Rectal smooth muscle tissue (tissue), 1 donor: ENCODE results near the gene RBBP8.

ENCODE experiments used
- H3K27ac ChIP-seq: one replicate; pipeline ENCODE4 v1.7.0; 2013; ENCODE audit warnings: low read depth, low read length, inconsistent platforms
- H3K27me3 ChIP-seq: one replicate; pipeline ENCODE4 v1.7.0; 2013; ENCODE audit warnings: low read length; ENCODE audit not compliant: control insufficient read depth, insufficient read depth
- H3K36me3 ChIP-seq: one replicate; pipeline ENCODE4 v1.7.0; 2013; ENCODE audit warnings: low read length; ENCODE audit not compliant: control insufficient read depth, insufficient read depth
- H3K4me1 ChIP-seq: one replicate; pipeline ENCODE4 v1.7.0; 2013; ENCODE audit warnings: low read length; ENCODE audit not compliant: control insufficient read depth, insufficient read depth
- H3K4me3 ChIP-seq: one replicate; pipeline ENCODE4 v1.7.0; 2013; ENCODE audit warnings: low read length
- H3K9ac ChIP-seq: one replicate; pipeline ENCODE4 v1.7.0; 2013; ENCODE audit warnings: low read length

Gene RBBP8

DNA sequence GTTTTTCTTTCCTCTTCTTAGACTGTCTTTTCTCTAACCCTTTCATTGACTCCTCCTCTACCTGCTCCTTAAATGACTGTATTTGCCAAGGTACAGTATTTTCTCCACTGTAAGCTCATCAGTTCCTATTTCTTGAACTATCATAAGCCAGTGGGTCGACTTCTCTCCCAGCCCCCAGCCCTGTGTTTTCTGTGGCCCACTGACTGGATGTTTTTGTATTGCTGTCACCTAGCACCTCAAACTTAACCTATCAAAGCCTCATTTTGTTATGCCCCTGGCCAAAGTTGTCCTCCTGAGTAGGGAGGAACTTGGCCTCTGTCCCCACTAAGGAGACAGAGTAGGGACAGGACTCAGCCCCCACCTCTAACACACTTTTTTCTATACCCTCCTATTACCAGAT, 136.8 kb downstream of the RBBP8 start:
- Histone ChIP-seq H3K9ac (no peak overlapping the region), H3K4me1 (no peaks in the 10 kb centered on the region), H3K27me3 (no peaks in the 10 kb centered on the region), H3K4me3 (no peak overlapping the region), H3K36me3 (no peaks in the 10 kb centered on the region), H3K27ac (no peak overlapping the region)

DNA sequence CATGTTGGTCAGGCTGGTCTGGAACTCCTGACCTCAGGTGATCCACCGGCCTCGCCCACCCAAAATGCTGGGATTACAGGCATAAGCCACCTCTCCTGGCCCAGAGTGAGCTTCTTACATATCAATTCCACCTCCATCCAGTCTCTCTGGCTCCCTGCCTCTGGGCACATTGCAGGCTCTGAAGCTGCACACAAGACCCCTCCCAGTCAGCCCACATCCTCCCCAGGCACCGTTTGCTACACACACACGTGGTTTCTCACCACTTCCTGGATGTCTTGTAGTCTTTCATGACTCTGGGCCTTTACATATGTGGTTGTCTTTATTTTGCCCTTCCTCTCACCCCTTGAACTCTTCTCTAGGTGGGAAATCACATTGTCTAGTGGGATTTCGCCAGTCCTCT, 138.2 kb downstream of the RBBP8 start:
- no peaks in the 10 kb centered on the region for H3K4me1 ChIP-seq
- no peaks in the 10 kb centered on the region for H3K27me3 ChIP-seq
- no peak overlapping the region for H3K9ac ChIP-seq
- no peak overlapping the region for H3K4me3 ChIP-seq
- no peak overlapping the region for H3K27ac ChIP-seq
- H3K36me3 ChIP-seq: no peaks in the 10 kb centered on the region

DNA sequence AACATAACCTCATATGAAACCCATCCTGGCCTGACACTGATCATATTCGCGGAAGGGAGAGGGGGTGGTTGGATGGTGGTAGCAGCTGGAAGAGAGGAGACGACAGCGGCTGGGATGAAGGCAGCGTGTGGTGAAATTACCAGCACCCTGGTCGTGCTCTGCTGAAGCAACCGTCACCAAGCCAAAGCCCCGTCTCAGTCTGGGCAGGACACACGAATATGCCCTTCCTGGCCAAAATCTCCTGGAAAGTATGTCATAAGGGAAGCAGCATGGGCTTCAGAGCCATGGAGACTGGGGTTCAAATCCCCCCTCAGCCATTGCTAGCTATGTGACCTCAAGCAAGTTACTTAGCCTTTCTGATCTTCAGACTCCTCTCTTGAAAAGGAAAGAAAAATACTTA, 139.0 kb downstream of the RBBP8 start:
- no peak overlapping the region for H3K4me3 ChIP-seq
- no peak overlapping the region for H3K27ac ChIP-seq
- H3K36me3 ChIP-seq: no peaks in the 10 kb centered on the region
- H3K27me3 ChIP-seq: no peaks in the 10 kb centered on the region
- H3K4me1 ChIP-seq: no peaks in the 10 kb centered on the region
- no peak overlapping the region for H3K9ac ChIP-seq

DNA sequence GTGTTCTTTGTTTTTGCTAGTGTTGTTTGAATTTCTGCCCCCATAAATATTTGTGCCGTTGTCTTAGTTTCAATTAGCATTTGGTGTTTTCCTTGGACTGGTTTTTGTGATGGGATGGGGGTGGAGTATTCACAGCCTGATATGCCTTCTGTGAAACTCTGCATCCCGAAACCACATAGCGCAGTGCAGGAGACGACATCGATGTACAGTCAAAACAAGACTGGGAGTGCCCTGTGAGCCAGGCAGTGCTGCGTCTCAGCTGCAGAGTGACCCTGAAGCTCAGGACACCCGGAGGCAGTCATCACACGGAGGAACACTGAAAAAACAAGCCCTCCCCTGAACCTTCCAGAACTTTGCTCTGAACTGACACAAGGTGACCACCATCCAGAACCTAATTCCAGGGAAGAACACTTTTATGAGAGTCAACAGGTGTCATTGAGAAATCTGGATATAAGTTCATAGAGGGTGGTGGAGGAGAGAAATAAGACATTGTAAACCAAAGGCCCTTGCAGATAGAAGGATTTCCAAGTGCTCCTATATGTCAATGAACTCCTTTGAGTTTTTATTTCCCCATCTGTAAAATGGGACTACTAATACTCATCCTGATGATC, 141.0 kb downstream of the RBBP8 start:
- Histone ChIP-seq H3K4me3 (no peak overlapping the region), H3K4me1 (no peaks in the 10 kb centered on the region), H3K9ac (no peak overlapping the region), H3K36me3 (no peaks in the 10 kb centered on the region), H3K27me3 (no peaks in the 10 kb centered on the region), H3K27ac (no peak overlapping the region)
